RPMI8226 (cell line): ENCODE data around the gene SLIRP.
"Not testable (repeated sequence)": the region's sequence is repeated elsewhere in the genome, so short reads cannot be mapped to it uniquely, and the experiment has no call there.

Experiments used
- DNase-seq: peaks from one replicate; pipeline ENCODE4 v3.0.0-alpha.2; 2015

Gene SLIRP

DNA sequence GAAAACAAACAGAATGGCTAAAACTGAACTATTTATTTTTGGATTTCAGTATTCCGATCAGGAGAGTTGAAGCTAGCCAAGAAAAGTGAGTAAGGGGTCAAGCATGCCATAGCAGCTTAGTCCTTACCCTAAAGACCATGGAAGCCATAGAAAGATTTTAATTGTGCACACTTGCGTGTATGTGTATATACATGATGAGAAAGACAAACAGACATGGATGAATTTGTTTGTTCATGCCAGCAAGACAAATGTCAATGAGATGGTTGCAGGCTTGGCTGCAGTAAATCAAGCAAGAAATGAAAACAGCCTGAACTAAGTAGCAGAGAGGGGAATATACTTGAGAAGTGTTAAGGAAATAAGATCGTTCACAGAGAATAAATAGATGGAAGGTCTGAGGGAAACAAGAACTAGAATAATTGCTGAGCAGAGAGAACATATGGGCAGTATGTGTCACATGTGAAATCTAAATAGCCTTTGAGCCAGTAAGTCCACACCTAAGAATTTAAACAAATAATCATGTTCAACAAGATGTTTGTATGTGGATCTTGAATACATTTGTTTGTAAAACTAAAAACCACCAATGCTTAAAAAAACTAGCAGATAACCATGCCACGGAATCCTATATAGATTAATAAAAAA is 38.3 kb downstream of the SLIRP start:
- no peak for DNase-seq

DNA sequence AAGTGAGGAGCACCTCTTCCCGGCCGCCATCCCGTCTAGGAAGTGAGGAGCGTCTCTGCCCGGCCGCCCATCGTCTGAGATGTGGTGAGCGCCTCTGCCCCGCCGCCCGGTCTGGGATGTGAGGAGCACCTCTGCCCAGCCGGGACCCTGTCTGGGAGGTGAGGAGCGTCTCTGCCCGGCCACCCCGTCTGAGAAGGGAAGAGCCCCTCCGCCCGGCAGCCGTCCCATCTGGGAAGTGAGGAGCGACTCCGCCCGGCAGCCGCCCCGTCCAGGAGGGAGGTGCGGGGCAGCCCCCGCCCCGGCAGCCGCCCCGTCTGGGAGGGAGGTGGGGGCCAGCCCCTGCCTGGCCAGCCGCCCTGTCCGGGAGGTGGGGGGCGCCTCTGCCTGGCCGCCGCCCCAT is 39.5 kb downstream of the SLIRP start:
- not testable (repeated sequence) for DNase-seq

DNA sequence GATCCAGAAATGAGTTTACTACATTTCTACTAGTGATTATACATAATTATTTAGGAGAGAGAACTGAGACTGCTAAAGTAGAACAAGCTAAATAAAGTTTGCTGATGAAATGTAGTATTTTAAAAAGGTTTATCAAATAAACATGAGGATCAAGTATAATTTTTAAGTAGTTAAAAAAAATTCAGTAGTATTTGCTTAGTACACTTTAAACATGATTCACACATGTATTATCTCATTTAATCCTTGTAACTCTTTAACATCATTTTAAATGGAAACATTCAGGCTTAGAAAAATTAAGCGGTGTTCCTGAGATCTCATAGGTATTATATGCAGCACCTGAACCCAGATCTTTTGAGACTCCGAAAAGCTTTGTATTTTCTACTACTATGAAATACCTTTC is 44.4 kb downstream of the SLIRP start:
- DNase-seq = no peak

DNA sequence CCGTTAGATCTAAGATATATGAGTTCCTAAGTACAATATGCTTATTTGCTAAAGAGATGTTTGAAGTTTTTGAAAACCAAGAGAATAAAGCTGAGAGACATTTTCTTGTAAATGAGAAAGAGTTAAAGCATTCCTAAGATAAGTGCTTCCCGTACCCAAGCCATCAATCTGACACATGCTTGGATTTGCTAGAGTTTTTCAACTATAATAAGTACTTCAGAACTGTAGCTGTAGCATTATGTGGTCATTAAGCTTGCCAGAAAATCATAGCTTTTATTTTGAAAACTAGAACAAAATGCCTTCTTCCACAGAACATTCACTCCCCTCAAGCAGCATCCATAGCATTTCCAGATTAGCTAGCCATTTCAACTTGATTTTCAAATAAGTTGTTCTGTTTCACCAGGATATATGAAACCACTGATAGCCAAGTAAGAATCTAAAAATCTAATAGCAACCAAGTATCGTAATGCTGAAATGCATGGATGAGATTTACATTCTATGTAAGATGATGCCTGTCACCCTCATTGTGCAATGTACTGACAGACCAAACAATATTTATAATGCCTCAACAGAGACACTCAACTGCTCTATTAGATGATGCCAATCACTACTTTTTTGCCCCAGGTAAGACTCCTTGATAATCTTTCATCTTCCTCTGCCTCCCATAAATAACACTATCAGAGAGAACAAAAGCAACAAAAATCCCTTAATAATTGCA is 45.1 kb downstream of the SLIRP start:
- DNase-seq = no peak

DNA sequence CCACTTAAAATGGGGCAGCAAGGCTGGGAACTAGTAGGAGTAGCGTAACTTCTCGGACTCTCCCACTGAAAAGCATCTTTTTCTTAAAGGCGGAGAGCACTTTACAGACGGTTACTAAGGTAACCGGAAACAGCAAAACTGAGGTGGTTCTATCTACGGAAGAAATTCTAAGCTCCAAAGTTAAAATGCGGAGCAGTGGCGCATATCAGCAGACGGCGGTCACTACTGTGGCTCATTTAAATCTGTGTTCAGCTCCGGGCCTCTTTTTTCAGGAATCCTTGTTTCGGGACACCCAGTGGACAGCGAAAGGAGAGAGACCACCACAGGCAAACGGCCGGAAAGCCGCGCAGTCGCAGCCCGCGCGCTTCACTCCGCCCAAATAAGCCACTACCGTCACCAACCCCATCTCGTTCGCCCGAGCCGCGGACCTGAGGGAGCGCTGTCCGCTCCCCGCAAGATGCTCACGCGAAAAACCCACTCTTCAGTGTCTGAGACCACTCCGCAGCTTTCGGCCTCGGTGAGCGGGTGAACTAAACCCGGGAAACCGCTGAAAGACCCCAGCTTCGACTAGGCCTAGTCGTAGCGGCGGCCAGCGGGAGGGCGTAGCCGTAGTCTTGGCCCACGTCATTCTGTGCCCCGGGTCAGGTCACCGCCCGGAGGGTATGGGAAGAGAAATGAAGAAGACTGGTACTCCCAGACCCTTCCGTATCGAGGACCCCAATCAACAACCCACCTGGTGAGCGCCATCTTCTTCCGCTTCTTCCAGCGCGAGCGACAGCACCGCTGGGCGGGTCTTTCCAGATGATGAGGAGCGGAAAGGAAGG is 52.7 kb downstream of the SLIRP start, which contains the start of gene SNW1:
SNW1 (minus strand) TSS at position 776 of the 824 bp plus-strand sequence; CDS start at position 747, 29 bp downstream.
- DNase-seq = peak; percentile 92

DNA sequence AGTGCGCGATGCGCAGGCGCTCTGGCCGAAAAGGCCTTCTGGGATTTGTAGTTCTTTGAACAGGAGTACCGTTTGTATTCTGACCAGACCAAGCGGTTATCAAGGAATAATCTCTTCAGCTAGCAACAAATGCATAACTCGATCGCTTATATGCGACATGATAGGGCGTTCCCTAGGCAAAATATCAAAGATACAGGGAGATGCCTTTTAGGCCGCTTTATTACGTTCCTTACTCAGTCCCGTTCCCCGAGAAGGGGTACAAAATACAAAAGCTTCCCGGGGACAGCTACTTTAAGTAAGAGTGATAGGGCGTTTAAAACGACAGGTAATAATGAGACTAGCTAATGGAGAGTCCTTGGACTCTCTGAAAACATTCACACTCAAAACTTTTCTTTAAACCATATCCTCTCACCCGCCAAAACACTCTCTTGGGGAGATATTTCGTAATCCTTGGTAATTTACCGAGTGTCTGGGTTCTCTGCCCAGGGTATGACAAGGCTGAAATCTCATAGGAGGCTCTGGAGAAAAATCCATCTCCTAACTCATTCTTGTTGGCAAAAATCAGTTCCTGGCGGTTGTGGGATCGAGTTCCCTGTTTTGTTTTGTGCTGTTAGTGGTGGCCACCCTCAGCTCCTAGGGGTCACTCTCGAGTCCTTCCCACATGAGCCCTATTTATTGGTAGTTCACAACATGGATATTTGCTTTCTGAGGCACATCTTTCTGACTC is 53.5 kb downstream of the SLIRP start:
- peak; percentile 32 for DNase-seq

DNA sequence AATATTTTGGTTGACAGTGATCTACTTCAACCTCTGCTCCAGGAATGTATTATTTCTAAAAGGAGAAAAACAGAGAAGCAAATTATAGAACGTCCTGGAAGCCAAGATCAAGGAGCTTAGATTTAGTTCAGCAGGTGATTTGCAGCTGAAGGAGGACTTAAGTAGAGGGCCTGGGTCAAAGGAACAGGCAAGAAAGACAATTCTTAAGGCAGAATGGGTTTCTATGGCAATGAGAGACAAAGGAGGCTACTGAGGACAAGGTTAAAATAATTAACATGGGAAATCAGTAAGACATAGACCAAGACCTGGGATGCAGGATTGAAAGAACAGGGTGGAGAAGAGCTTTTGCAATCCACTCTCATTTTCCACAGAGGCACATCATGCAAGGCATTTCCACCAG is 55.4 kb downstream of the SLIRP start:
- no peak for DNase-seq

DNA sequence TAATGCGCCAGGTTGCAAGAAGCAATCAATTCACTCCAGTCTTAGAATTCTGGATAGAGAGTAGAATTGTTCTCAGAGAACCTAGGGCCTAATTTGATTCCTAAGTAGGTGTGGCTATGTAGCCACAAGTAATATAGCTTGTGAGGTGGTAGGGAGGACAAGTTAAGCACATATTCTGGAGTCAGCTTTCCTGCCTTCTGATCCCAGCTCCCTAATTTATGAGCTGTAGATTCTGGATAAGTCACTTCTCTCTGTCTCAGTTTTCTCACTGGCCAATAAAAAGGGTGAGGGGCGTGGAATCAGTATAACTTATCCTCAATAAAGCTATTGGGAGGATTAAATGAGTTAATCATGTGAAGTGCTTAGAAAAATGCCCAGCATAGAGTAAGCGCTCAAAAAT is 56.1 kb downstream of the SLIRP start:
- no peak for DNase-seq
